ENCODE data around the gene LKAAEAR1.
"Not testable (repeated sequence)": the region's sequence is repeated elsewhere in the genome, so short reads cannot be mapped to it uniquely, and the experiment has no call there.

The LKAAEAR1 gene

DNA sequence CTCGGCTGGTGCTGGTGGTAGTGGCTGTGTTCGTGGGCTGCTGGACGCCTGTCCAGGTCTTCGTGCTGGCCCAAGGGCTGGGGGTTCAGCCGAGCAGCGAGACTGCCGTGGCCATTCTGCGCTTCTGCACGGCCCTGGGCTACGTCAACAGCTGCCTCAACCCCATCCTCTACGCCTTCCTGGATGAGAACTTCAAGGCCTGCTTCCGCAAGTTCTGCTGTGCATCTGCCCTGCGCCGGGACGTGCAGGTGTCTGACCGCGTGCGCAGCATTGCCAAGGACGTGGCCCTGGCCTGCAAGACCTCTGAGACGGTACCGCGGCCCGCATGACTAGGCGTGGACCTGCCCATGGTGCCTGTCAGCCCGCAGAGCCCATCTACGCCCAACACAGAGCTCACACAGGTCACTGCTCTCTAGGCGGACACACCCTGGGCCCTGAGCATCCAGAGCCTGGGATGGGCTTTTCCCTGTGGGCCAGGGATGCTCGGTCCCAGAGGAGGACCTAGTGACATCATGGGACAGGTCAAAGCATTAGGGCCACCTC is 14.3 kb upstream of the LKAAEAR1 start:
- DNase-seq (ENCODE audit: low spot score), result no peak

DNA sequence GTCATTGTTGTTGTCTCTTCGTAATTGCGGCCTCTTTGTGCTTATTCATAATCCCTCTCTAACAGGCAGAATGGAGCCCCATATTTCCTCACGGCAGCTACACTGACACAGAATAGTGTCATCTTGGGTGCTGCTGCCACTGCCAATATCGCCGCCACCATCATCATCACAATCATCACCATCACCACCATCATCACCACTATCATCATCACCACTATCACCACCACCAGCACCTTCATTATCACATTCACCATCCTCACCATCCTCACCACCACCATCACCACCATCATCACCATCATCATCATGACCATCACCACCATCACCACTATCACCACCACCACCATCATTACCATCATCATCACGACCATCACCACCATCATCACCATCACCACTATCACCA is 12.3 kb upstream of the LKAAEAR1 start:
- DNase-seq (ENCODE audit: low spot score), result no peak

DNA sequence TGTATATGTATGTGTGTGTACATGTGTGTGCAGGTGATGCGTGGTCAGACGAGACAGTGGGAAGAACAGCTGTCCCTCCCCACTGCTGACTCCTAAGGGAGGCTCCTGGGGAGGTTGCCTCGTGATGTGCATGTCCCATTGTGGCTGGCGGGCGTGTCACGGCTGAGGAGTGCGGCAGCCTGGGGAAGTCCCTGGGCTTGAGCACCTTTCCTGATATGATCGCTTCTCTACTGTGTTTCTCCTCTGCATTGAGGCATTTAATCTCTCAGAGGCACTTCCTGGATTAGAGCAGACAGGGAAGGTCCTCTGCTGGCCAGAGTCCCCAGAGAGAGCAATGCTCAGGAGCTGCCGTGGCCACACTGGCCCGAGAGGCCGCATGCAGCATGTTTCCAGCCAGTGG is 11.7 kb upstream of the LKAAEAR1 start:
- no peak for DNase-seq (ENCODE audit: low spot score)

DNA sequence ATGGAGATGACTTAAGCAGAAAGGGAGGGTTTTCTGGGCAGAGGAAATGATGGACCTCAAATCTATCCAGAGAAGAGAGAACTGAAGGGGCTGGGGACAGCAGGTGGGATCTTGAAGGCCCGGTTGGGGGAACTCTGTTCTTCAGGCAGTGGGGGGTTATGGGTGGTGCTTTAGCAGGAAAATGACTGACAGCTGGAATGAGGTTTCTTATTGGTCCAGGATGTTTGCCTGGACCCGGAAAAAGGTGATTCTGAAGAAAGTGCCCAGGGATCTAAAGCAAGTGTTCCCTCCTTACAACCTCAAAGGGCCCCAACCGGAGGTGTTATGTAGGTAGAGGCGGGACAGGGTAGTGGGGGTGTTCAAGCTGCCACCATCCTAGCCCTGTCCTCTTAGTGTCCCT is 11.3 kb upstream of the LKAAEAR1 start:
- no peak for DNase-seq (ENCODE audit: low spot score)

DNA sequence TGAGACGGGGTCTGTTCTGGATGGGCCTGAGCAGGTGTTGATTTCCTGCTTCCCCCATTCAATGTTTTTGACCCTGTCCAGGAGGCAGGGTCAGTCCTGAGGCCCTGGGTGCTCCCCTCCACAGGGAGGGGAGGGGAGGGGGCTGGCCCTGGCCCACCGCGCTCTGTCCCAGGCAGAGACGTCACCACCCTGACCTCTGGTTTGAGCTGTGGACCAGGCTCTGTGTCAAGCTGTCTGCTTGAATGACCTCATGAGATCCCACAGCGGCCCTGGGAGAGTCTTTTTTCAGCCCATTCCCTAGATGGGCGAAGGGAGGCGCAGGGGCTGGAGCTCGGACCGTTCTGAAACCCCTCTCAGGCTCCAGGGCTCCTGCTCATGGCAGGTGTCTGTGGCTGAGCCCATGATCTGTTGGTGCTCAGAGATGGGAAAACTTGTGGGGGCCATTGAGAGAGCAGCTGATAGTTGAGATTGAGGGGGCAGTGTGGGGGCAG is 8.9 kb upstream of the LKAAEAR1 start:
- no peak for DNase-seq (ENCODE audit: low spot score)

DNA sequence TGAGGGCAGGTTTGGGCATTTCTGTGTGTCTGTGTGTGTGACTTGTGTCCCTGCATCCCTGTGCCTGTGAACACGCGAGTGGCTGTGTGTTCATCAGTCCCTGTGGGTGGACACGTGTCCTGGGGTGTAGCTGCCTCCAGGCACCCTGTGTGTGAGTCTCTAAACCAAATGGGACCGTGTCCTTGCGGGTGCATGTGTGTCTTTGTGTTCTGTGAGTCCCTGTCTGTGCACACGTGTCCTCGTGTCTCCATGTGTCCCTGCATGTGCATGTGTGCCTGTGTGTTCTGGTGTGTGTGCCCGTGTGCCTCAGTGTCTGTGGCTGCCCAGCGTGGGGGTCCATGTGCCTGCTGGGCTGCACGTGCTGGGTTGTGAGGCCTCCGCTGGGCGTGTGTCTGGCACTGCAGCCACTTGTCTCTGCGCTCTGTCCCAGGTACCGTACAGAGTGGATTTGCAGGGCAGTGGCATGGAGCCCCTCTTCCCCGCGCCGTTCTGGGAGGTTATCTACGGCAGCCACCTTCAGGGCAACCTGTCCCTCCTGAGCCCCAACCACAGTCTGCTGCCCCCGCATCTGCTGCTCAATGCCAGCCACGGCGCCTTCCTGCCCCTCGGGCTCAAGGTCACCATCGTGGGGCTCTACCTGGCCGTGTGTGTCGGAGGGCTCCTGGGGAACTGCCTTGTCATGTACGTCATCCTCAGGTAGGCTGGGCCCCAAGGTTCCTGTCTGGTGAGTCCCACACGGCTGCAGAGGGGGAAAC is 8.2 kb upstream of the LKAAEAR1 start:
- no peak for DNase-seq (ENCODE audit: low spot score)

DNA sequence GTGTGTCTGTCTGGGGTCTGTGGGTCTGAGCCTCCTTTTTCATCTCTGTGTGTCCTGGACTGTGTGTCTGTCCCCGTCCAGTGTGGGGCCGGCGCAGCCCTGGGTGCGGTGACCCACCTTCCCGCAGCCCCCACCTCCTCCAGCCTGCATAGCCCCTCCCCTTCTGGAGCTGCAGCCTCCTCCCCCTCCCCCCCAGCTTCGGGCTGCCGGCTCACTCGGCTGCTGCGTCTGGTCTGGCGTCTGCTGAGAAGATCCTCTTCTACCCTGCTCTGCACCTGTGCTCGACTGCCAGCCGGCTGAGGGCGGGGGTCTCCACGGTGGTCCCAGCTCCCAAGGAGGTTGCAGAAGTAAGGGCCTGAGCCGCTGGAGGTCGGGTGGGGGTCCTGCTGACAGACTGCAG is 7.6 kb upstream of the LKAAEAR1 start:
- DNase-seq (ENCODE audit: low spot score), result no peak

DNA sequence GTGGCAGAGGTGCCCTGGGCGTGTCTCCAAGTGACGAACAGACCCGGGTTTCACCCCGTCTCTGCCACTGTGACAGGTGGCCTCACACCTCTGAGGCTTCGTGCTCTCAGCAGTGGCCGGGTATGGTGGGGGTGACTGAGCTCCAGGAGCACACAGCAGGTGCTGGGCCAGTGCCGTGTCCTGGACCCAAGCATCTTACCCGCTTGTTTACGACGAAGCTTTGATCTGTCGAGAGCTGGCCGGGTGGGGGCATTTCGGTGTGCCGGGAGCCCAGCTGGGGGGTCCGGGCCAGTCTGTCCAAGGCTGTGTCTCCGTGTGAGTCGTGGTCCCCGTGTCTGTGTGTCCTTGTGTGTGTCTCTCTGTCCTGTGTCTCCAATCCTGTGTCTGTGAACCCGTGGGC is 7.1 kb upstream of the LKAAEAR1 start:
- no peak for DNase-seq (ENCODE audit: low spot score)

DNA sequence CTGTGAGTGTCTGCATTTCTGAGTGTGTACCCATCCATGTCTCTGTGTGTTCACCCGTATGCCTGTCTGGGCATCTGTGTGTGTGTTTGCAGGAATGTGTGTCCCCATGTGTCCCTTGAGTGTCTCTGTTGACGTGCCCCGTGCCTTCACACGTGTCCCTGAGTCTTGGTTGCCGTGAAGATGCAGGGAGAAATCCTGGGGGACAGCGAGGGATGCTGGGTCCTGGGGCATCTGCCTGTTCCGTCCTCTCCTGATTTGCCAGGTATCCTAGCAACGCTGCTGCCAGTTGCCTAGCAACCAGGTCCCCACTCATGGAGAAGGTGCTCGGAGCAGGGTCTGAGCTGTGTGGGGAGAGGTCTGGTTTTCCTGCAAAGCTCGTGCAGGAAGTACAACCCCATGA is 6.0 kb upstream of the LKAAEAR1 start:
- DNase-seq (ENCODE audit: low spot score), result no peak

DNA sequence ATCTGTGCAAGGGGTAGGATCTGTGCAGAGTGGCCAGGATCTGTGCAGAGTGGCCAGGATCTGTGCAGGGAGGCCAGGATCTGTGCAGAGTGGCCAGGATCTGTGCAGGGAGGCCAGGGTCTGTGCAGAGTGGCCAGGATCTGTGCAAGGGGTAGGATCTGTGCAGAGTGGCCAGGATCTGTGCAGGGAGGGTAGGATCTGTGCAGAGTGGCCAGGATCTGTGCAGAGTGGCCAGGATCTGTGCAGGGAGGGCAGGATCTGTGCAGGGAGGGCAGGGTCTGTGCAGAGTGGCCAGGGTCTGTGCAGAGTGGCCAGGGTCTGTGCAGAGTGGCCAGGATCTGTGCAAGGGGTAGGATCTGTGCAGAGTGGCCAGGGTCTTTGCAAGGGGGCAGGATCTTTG is 4.4 kb upstream of the LKAAEAR1 start:
- not testable (repeated sequence) for DNase-seq (ENCODE audit: low spot score)

DNA sequence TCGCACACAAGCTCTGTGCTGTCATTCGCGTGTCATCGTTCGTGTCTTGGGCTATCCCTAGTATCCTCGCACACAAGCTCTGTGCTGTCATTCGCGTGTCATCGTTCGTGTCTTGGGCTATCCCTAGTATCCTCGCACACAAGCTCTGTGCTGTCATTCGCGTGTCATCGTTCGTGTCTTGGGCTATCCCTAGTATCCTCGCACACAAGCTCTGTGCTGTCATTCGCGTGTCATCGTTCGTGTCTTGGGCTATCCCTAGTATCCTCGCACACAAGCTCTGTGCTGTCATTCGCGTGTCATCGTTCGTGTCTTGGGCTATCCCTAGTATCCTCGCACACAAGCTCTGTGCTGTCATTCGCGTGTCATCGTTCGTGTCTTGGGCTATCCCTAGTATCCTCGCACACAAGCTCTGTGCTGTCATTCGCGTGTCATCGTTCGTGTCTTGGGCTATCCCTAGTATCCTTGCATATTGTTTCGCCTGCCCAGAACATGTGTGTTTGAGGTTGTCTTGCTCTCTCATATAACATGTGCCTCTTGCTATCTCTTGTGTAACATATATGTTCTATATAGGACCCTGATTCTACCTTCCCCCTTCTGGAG is 3.1 kb upstream of the LKAAEAR1 start:
- not testable (repeated sequence) for DNase-seq (ENCODE audit: low spot score)

DNA sequence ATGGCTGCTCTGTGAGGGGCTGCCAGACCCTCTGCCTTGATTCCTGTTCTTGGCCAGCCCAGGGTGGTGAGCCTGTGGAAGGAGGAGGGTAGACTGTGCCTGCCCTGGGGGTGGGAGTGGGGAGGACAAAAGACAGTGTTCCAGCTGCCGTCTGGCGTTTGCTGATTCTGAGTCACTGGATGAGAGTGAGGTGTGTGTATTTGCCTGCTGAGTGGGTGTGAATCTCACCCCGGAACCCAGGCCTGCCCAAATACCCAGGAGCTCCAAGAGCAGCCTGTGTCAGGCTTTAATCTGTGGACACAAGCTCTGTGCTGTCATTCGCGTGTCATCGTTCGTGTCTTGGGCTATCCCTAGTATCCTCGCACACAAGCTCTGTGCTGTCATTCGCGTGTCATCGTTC is 2.6 kb upstream of the LKAAEAR1 start:
- no peak for DNase-seq (ENCODE audit: low spot score)

DNA sequence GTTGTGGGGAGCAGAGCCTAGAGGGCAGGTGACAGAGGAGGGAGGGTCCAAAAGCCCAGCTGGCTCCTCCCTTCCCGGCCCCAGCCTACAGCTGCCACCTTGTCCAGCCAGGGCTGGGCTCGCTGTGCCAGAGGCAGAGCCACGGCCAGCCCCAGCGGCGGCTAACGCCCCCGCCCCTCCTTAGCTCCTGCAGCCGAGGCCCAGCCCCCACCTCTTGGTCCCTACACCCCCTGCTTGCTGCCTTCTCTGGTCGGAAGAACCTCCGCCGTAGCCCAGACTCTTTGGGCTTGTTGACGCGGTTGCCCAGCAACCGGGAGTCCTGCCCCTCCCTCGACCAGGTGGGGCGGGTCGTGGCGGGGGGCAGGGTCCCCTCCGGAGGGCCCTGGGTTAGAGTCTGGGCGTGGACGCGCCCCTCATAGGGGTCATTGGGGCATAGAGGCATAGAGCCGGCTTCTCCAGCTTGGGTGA is 521 bp upstream of the LKAAEAR1 start:
- no peak for DNase-seq (ENCODE audit: low spot score)

DNA sequence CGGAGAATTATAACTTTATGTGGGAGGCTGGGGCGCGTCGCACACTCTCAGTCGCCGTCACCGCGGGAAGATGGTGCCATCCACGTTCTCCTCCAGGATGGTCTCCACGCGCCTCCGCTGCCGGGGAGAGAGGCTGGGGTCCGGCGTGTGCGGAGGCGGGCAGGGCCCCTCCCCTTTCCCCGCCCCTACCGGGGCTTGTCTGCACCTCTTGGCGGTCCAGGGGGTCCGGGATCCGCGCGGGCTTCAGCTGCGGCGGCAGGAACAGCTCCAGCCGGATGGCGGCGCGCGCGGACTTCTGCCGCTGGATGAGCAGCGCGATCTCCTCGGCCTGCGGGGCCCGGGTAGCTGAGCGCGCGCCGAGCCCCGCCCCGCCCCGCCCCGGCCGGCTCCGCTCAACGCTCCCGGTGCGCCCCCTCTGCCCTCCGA is 807 bp downstream of the LKAAEAR1 start:
- peak; percentile 60 for DNase-seq (ENCODE audit: low spot score)

DNA sequence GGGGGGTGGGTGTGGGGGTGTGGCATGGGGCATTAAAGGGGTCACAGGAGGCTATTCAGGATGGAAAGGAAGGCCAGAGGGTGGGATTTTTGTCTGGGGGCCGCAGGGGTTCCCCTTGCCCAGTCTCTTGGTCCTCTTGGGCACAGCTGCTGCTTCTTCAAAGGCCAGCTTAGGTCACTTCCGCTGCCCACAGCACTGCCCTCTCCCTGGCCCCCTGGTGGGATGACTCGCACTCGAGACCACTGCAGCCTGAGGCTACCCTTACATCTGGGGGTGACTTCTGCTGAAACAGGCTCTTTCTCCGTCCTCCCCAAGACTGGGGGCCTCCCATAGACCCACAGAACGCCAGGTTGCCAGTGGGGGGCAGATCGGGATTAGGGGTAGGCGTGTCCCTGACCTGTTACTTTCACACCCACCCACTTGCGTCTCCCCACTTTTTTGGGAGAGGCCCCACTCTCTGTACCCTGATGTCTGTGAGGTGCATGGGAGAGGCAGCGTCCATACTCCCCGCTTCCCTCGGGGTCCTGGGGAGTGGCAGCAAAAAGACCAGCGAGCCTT is 1.3 kb downstream of the LKAAEAR1 start:
- DNase-seq (ENCODE audit: low spot score), result no peak

DNA sequence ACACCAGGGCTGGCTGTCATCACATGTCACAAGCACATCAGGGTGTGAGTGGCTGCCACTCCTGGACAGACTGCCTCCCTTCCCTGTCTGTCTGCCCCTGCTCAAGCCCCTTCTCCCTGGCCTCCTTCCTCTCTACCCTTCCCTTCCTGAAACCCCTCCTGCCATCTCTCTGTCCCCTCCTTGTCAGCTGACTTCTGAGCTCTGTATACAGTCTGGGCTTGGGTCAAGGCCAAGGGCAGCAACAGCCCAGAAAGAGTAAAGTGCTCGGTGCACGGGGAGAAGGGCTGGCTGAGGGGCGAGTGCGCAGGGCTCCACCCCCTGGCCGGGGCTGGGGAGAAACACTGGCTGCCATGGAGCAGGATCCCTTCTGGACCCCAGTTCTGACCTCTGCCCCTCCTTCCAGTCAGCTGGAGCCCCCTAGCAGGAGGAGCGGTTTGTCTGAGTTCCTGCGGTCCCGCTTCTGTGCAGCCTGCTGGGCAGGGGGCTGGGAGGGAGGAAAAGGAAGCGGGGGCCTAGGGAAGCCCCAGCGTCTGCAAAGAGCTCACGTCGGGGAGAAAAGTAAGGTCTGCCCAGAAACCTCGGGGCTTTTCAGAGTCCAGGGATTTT is 2.0 kb downstream of the LKAAEAR1 start:
- DNase-seq (ENCODE audit: low spot score), result no peak

DNA sequence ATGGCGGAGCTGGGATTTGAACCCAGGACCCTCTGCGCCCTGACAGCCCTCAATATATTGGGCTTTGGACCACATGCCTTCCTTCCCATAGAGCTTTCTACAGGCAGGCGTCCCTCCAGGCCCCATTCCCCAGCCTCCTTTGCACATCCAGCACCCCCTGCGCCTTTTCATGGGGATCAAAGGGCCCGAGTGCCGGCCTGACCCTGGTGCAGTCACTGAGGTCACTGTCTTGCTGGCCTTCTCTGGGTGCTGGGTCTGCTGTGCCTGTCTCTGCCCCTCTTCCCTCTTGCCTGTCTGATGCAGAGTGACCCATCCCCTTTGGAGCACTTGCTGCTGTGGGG is 2.6 kb downstream of the LKAAEAR1 start:
- no peak for DNase-seq (ENCODE audit: low spot score)

DNA sequence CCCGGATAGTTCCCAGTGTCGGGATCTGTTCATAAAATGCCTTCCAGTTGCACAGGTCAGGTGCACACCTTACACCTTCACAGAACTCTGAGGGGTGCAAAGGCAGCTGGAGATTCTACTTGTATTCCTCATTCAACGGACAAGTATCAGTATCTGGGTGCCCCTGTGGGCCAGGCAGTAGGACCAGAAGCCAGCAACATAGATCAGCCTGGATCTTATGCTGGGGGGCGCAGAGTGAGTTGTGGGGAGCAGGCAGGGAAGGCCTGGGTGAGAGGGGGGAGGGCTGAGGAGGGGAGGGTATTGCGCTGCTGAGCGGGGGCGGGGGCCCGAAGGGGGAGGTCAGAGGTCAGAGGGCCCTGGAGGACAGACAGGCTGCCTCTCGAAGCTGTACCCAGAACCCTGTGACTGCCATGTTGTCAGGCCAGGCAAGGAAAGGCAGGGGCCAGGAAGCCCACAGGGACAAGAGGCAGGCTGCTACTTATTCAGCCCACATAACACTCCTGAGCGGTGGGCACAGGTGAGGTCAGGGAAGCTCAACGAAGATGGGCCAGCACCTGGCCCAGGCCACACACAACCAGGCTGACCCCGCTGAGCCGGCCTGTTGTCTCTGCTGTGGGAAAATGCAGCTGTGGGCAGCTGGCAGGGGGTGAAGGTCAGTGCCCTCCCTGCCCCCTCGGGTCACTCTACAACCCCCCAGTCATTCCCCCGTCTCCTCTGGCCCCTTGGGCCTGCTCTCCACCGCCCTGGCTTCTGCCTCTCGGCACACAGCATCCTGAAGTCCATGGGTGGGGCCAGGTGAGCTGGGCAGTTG is 3.2 kb downstream of the LKAAEAR1 start:
- no peak for DNase-seq (ENCODE audit: low spot score)

DNA sequence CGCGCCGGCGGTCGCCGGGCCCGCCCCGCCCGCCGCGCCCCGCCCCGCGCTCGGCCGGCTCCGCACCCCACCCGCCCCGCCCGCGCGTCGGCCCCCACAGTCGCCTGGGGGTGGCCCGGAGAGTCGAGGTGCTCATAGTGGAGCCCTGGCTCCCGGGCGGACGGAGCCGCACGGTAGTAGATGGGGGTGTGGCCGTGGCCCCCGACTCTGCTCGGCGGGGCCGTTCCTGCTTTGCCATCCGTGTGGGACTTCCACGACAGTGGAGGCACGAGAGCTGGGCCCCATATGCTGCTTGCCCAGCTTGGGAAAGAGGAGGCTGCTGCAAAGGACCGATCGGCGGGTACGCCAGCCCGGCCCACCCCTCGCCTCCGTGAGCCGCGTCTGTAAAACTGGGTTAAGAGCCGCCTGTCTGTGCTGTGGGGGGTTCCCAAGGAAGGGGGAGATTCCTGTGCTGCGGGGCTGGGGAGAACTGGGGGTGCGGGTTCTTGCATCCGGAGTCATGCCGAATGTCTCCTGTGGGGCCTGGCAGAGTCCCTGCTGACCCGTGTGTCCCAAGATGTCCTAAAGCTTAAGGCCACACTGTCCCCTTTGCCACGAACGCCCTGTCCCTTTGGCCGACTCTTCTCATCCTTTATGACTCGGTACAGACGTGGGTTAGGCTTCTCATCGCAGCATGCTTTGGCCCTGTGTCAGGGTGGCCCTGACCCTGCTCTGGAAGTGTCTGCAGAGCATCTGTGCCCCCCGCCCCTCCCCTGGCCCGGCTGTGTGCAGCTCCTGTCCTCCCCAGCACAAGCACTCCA is 4.0 kb downstream of the LKAAEAR1 start, which contains the start of gene OPRL1:
Gene OPRL1 (plus strand): TSS at position 70 of the 800 bp plus-strand sequence. CDS start 12,639 bp downstream, outside the sequence.
- DNase-seq (ENCODE audit: low spot score), result no peak

DNA sequence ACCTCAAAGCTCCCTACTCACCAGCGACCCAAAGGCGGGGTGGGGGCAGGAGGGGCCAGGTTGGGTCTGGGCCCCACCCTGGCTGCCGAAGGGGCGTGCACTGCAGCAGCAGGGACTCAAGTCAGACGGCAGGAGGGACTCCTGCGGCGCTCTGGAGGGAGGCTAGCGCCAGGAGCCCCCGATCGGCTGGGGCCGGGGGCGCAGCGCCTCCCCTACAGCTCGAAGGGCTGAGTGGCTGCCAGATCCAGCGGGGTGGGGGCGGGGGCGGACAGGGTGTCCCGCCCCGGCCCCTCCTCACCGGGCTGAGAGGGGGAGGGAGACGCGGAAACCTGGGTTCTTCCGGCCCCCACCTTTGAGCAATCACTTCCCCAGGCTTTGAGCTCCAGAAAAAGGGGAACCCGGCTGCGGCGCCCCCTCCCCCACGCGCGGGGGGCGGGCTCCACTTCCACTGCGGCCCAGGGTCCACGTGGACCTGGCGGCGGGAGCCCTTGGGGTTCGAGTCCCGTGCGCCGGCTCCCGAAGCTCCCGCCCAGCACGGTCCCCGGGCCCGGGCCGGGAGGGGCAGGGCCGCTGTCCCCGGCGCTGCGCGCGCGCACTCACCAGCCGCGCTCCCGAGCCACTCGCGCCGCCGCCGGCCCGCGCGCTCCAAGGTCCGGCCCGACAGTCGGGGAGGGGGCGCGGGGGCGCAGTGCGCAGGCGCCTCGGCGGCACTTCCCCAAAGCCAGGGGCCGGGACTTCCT is 4.8 kb downstream of the LKAAEAR1 start, which contains the start of gene RGS19:
Gene RGS19 (minus strand): TSS at position 246 of the 740 bp plus-strand sequence. CDS start 2,632 bp downstream, outside the sequence.
- peak; percentile 66 for DNase-seq (ENCODE audit: low spot score)
